Measurements from ENCODE around the gene GJC1. TPM values are rescaled to one million over a fixed set of nuclear protein-coding genes. Genes with fewer than 3 reads are reported as not detected.

GJC1 gene
- total RNA-seq, 1 donor from 2014 or later = 57.1 TPM

- Mint-ChIP-seq H3K4me1 (peaks cover 3% of the 10 kb centered on the region), H3K27me3 (ENCODE audit: low read depth) (no peaks in the 10 kb centered on the region), H3K36me3 (peaks cover 44% of the 10 kb centered on the region), H3K4me3 (no peak overlapping the region), H3K27ac (no peak overlapping the region), H3K9me3 (no peaks in the 10 kb centered on the region)
- no peak for TF ChIP-seq CTCF (IDR thresholded peaks at IDR 0.05; ENCODE audit: unreplicated experiment)
- no peak for DNase-seq (ENCODE audit: low spot score in 2 of 2, unreplicated experiment in 2 of 2)
These were observed 20.5 kb upstream of the GJC1 start for GRCh38 chr17:44850612-44851011.

- Mint-ChIP-seq H3K27me3 (ENCODE audit: low read depth) (no peaks in the 10 kb centered on the region), H3K36me3 (peaks cover 43% of the 10 kb centered on the region)
These were observed 19.9 kb upstream of the GJC1 start for GRCh38 chr17:44850025-44850424.

GRCh38 chr17:44848961-44849489, 18.9 kb upstream of the GJC1 start:
- Mint-ChIP-seq H3K27ac (no peak overlapping the region), H3K27me3 (ENCODE audit: low read depth) (no peaks in the 10 kb centered on the region), H3K4me1 (peaks cover 3% of the 10 kb centered on the region), H3K9me3 (no peaks in the 10 kb centered on the region), H3K36me3 (peaks cover 34% of the 10 kb centered on the region), H3K4me3 (no peak overlapping the region)
- TF ChIP-seq CTCF (IDR thresholded peaks at IDR 0.05; ENCODE audit: unreplicated experiment) = no peak
- DNase-seq (ENCODE audit: low spot score in 2 of 2, unreplicated experiment in 2 of 2) = no peak

More at GRCh38 chr17:44850025-44850424, 19.9 kb upstream of the GJC1 start:
- Mint-ChIP-seq H3K4me3 (no peak overlapping the region), H3K9me3 (no peaks in the 10 kb centered on the region), H3K4me1 (peaks cover 3% of the 10 kb centered on the region), H3K27ac (no peak overlapping the region)
- TF ChIP-seq CTCF (IDR thresholded peaks at IDR 0.05; ENCODE audit: unreplicated experiment) = no peak
- DNase-seq (ENCODE audit: low spot score in 2 of 2, unreplicated experiment in 2 of 2) = no peak

- Mint-ChIP-seq H3K27me3 (ENCODE audit: low read depth) (no peaks in the 10 kb centered on the region), H3K27ac (no peak overlapping the region), H3K4me1 (peaks cover 3% of the 10 kb centered on the region), H3K4me3 (no peak overlapping the region), H3K36me3 (peaks cover 27% of the 10 kb centered on the region), H3K9me3 (no peaks in the 10 kb centered on the region)
- TF ChIP-seq CTCF (IDR thresholded peaks at IDR 0.05; ENCODE audit: unreplicated experiment) = no peak
- DNase-seq (ENCODE audit: low spot score in 2 of 2, unreplicated experiment in 2 of 2) = no peak
These were observed 18.2 kb upstream of the GJC1 start for GRCh38 chr17:44848257-44848795.

- Mint-ChIP-seq H3K9me3 (no peaks in the 10 kb centered on the region), H3K27ac (no peak within 1 kb of the TSS)
These were observed 17.5 kb upstream of the GJC1 start, which contains the start of gene HIGD1B for GRCh38 chr17:44847586-44847985. Gene HIGD1B, plus strand, starts transcription at chr17:44847883. Its CDS starts 270 bp downstream, at chr17:44848153.

More at GRCh38 chr17:44847586-44847985, 17.5 kb upstream of the GJC1 start, which contains the start of gene HIGD1B:
- Mint-ChIP-seq H3K27me3 (ENCODE audit: low read depth) (no peaks in the 10 kb centered on the region), H3K4me3 (no peak within 1 kb of the TSS), H3K36me3 (peaks cover 26% of the 10 kb centered on the region), H3K4me1 (peaks cover 8% of the 10 kb centered on the region)
- DNase-seq (ENCODE audit: low spot score in 2 of 2, unreplicated experiment in 2 of 2) = no peak
- TF ChIP-seq CTCF (IDR thresholded peaks at IDR 0.05; ENCODE audit: unreplicated experiment) = no peak
